SKM-1 treated with dmso at 0.1 percent for 144 hours (cell line): Measurements from ENCODE around the gene ST8SIA6.

Experiments
- DNase-seq: peaks from one replicate; lab custom pipeline; 2025; ENCODE audit not compliant: unreplicated experiment; lab: John Stamatoyannopoulos, UW

ST8SIA6 gene

DNA sequence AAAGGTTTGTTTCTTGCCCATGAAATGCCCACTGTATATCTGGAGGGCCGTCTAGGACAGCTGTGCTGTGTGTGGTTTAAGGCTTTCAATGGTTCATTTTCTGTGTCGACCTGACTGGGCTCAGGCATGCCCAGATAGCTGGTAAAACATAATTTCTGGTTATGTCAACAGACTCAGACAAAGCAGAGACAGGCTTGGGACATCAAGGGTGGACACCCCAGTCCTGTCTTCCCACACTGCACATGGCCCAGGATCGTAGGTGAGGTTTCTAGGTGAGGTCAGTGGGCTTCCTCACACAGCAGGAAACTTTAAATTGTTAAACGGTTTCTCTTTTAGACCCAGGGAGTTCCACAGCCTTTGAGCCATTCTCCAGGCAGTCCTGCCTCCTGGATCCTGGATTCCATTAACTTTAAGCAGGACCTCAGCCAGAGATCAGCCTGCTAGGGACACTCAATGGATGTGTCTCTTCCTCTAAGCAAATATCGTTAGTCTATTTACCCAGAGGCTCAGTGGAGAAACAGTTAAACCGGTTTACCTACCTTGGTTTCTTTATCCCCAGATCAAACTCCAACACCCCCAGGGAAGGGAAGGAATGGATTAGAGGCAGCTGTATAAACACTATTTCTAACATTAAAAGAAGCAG is 66.4 kb downstream of the ST8SIA6 start:
- no peak for DNase-seq

DNA sequence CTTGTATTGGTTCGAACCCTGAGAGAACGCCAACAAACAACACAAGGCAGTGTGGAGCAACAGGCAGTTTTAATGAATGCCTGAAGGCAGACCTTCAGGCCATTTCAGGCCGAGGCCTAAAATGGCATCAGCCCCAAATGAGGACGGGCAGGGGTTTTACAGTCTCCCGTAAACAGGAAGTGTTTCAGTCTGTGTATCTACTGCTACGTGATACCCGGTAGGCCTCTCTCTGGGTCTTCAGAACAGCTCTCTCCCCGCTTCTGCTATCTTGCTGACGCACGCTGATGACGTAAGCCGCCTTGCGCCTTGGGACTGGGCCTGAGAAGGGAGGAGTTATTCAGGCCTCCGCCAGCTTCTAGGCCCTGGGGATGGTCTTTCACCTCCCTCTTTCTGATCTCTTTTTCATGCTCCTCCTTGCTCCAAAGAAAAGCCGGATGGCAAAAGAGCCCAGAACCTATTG is 67.7 kb downstream of the ST8SIA6 start:
- no peak for DNase-seq

DNA sequence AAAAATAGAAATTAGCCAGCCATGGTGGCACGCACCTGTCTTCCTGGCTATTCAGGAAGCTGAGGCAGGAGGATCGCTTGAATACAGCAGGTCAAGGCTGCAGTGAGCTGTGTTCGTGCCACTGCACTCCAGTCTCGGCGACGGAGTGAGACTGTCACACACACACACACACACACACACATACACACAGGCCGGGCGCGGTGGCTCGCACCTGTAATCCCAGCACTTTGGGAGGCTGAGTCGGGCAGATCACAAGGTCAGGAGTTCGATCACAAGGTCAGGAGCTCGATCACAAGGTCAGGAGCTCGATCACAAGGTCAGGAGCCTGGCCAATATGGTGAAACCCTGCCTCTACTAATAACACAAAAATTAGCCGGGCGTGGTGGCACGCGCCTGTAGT is 68.4 kb downstream of the ST8SIA6 start:
- DNase-seq: no peak

DNA sequence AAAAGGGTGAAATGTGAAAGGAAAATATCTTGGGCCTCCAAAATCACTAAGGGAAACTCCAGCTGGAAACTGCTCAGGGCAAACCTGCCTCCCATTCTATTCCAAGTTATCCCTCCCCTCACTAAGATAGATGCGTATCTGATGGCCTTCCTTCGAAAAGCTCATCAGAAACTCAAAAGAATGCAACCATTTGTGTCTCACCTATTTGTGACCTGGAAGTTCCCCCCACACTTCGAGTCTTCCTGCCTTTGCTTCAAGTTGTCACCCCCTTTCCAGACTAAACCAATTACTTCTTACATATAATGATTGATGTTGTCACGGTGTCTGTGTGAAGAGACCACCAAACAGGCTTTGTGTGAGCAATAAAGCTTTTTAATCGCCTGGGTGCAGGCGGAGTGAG is 69.3 kb downstream of the ST8SIA6 start:
- no peak for DNase-seq

DNA sequence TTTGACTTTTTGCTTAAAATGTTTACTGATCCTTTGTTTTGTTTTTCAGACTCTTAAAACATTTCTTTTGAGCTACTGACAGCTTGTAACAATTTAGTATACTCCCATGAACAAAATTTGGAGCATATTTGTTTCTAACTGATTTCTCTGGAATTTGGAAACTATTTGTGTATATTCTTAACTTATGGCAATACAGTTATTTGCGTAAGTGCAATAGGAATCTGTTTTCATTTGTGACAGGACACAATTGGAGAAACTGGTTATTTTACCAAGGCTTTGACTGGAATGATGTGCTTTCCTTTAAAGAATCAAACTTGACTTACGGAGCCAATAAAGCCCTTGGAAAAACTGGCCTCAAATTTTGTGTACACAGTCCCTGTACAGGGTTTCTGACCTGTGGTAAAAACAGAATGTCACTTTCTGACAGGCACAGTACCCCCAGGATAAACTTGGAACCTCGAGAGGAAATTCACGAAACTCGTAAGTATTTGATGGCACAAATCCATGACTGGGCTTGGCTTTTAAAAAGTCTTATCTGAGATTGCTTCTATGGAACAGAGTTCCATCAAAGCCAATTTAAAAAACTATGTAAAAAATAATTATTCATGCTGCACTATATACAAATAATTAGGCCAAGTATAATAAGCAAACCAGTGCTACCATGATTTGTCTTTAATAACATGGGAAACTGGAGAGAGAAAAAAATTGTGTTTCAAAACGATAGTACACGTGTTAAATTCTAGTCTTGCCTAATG is 70.4 kb downstream of the ST8SIA6 start:
- no peak for DNase-seq

DNA sequence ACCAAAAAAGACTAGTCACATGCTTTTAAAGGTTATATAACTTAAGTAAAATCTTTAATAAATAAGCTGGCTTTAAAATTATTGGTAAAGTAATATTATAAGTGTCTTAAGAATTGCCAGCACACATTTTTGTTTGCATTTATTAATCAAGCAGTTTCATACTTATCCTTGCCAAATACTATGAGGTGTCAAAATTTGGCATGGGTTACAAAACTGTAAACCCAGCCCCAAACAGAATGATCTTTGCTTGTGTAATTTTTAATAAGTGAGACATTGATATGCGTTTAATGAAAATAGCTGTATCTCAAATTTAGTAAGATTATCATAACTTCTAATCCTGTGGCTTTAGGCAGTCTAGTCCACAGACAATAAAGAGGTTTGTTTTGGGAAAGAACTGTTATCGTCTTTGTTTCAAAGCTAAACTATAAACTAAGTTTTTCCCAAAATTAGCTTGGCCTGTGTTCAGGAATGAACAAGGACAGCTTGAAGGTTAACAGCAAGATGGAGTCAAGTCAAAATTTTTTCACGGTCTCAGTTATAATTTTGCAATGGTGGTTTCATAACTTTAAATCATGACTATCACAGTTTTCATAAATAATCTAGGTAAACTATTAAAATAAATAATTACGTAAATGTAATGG is 72.8 kb downstream of the ST8SIA6 start:
- no peak for DNase-seq

DNA sequence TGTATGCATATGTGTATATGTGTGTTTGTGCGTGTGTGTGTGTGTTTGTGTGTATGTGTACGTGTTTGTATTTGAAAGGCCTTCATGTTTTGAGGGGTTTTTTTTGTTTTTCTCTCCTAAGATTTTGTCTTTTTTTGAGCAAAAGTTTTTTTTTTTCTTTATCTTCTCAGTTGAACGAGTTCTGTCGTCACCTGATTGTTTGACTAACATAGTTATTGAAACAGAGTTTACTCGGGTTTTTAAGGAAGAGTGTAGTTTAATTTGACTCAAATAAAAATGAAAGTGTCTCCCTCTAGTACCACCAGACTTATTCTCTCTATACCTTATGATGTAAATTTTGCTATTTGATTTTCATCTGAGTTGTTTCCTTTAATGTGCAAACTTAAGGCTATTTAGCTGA is 73.5 kb downstream of the ST8SIA6 start:
- no peak for DNase-seq

DNA sequence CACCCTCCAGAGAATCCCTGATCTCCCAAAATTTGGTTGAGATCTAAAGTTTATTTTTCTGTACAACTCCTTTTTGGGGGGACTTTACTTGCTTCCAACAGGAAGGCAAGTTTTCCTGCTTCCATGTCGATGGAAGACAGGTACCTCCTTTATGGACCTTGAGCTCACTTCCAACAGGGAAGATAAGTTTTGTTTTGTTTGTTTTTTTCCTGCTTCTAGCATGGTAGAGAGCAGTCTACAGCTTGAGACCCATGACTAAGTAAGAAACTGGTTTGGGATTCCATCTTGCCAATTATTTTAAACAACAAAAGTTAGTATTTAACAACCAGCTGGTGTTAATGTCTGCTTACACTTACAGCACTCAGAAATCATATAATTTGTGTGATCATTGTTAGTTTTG is 74.4 kb downstream of the ST8SIA6 start:
- no peak for DNase-seq

DNA sequence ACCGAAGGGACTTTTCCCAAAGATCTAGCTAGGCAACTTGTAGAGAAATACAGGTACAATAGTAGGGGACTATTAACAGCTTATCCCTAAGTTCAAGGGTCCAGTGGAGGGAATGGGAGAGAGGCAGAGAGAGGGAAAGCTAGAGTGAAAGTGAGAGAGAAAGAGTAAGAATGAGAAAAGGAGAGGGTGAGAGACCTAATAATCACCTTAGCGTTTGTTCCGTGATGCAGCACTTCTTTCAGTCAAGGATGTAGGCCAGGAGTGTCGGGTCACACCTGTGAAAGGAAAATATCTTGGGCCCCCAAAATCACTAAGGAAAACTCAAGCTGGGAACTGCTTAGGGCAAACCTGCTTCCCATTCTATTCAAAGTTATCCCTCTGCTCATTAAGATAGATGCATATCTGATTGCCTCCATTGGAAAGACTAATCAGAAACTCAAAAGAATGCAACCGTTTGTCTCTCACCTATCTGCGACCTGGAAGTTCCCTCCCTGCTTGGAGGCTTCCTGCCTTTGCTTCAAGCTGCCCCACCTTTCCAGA is 75.2 kb downstream of the ST8SIA6 start:
- no peak for DNase-seq

DNA sequence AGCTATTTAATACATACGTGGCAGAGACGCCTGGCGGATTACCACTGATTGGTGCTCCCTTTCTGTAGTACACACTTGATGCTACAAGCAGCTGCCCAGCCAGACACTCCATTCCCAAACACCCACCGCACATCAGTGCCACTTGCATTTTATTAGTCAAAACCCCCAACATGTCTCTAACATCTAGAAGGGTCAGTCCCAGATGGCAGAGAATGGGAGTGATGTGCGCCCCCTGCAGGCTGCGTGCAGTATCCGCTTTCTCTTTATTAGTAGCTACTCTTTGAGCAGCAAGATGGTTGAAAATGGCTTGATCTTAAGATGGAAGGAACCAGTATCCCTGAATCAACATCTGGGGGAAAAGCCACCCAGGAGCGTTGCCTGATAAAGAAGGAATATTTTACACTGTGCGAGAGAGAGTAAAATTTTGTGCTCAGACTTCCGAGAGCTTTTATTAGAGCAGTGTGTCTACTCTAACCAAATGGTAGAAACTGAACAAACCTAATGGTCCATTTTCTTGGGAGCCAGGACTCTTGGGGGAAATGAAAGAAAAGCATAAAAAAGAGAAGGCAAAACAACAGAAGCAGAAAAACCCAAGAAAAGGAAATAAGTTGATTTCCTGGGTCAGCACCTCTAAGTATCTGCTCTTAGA is 78.3 kb downstream of the ST8SIA6 start:
- no peak for DNase-seq

DNA sequence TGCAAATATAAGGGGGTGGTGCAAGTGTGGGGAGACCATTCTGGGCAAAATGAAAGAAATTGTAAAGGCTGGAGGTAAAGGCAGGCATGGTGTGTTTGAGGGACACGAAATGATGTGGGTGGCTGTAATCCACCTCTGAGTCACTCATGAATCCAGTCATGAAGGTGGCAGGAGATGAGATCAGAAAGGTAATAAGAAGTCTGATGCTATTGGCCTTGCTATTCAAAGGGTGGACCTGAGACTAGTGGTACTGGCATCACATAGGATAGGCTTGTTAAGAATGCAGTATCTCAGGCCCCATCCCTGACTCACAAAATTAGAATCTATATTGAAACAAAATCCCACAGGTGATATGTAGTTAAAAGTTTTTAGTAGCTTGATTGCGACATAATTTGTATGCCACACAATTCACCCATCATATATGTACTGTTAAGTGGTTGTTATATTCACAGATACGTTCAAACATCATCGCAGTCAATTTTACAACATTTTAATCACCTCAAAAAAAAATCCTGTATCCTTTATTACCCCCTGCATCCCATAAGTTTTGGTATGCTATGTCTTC is 85.6 kb downstream of the ST8SIA6 start:
- no peak for DNase-seq

DNA sequence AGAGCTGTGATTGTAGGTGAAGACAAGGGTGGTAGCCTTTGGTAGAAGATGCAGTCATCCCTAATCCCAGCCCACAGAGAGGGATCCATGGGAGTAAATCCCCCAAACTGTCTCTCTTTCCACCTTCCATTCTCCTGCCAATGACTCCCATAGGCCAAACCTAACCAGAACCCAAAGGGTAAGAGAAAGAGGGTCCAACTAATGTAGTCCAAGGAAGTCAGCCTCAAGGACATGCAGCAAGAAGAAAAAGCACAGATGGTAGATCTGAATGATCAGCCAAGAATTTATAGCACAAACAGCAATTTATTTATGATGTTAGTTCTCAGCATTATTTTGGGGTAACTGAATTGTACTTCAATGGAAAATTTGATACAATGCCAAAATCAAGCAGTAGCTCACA is 87.7 kb downstream of the ST8SIA6 start:
- DNase-seq: no peak

DNA sequence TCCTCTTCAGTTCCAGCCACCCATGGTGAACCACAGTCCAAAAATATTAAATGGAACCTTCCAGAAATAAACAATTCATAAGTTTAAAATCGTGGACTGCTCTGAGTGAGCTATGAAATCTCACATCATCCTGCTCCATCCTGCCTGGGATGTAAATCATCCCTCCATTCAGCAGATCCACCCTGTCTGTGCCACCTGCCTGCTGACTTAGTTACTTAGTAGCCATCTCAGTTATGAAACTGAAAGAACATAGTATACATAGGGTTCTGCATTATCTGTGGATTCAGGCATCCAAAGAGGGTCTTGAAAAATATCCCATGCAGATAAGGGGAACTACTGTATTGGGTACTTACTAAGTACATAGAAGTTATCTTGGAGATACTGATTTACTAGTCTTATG is 89.0 kb downstream of the ST8SIA6 start:
- no peak for DNase-seq

DNA sequence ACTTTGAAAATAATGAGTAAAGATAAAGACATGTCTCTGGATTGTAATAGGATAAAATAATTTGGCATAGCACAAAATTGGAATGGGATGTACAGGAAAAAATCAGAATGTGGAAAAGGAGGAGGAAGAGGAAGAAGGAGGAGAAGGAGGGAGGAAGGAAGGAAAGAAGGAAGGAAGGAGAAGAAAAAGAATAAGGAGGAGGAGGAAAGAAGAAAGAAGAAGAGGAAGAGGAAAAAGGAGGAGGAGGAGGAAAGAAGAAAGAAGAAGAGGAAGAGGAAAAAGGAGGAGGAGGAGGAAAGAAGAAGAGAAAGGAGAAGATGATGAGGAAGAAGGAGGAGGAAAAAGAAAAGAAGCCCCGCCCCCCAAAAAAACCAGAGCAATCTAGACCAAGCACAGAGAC is 95.9 kb downstream of the ST8SIA6 start:
- no peak for DNase-seq

DNA sequence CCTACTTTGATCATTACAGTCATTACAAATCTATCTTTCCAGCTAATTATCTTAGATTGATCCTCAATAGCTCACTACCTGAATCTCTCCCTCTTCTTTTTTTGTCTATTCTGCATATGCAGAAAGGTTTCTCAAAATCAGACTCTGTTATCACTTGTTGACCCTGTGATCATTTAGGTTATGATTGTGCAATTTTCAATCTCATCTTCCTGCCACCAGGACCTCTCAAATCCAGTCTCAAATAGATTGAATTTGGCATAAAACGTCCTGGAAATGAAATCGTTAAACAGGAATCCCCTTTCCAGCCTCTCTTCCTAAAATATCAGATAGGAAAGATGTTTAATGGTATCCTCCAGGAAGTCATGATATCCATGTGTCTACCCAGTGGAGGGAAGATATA is 96.6 kb downstream of the ST8SIA6 start:
- no peak for DNase-seq

DNA sequence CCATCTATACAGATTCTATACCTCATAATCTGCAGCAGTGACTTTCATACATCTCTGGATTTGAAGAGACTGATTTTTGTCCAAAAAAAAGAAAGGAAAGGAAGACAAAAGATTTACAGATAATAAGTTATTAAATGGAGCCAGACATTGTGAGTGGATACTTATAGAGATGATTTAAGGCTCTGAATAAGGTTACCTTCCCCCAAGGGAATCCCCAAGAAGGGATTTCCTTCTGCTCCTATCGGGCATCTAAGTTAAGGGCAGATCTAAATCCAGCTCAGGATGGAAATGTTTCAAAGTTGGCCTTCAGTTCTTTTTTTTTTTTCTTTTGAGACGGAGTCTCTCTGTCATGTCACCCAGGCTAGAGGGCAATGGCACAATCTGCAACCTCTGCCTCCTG is 97.6 kb downstream of the ST8SIA6 start:
- DNase-seq: no peak

DNA sequence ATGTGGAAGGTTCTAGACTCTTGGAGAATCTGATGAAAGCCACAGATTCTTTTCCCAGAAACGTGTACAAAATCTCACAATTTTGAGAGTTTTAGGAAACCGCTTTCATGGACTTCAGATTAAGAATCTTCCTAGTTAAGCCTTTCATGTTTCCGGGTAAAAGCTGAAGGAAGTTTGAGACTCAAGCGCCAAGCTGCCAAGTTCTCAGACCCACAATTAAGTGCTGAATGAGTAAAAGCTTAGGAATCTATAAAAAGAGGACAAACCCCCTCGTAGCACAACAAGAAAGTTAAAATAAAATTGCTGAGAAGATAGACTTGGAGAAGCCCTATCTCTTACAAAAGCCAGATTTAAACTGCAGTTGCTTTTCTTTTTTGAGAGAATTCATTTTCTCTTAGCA is 99.6 kb downstream of the ST8SIA6 start:
- no peak for DNase-seq

DNA sequence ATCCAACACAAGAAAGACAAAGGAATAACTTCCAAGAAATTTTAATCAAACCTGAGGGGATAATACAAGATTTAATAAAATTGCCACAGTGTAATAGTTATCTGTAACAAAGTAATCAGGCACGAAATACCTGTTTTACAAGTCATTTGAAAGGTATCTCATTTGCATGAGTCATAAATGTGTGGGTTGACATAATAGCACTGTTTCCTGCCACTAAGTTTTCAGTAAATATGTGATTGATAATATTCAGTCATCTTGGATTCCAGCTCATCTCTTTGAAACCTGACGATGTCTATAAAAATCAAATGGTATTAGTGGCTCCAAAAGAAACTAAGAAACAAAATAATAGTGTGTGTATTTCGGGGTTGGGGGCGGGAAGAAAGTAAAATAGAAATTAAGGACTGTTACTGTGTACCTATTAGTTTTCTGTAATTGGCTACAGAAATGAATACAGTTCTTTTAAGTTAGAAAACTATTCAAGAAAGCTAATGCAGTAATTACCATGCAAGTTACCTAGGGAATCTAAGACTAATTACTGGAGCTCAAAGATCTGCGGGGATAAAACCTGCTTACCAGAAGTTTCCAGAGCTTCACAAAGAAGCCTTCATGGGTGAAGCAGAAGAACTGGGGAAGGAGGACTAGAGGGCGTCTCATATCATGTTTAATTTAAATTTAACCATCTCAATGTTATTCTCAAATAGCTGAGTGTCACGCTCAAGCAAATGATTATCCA is 100.7 kb downstream of the ST8SIA6 start:
- no peak for DNase-seq

DNA sequence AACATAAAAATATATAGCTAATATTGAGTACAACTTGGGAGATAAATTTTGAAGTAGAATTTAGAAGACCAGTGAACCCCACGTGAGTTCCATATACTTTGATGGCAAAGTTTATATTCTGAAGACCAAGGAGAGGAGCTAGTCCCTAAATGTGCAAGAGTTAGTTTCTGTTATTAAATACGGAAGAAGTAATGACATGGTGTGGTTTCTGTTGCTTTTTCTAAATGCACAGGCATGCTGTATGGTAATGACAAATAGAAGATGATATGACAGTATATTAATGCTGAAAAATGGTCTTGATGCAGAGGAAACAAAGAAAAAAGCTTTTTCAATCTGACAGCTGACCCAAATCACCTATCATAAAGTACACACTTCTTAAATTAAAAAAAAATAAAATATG is 101.8 kb downstream of the ST8SIA6 start:
- DNase-seq: no peak

DNA sequence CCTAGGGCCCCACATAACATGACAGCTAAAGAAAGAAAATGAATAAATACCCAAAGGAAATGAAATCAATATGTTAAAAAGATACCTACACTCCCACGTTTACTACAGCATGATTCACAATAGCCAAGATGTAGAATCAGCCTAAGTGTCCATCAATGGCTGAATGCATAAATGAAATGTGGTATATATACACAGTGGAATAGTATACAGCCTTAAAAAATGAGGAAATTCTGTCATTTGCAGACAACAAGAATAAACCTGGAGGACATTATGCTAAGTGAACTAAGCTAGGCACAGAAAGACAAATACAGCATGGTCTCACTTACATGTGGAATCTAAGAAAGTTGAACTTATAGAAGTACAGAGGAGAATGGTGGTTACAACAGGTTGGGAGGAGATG is 102.9 kb downstream of the ST8SIA6 start:
- DNase-seq: no peak

DNA sequence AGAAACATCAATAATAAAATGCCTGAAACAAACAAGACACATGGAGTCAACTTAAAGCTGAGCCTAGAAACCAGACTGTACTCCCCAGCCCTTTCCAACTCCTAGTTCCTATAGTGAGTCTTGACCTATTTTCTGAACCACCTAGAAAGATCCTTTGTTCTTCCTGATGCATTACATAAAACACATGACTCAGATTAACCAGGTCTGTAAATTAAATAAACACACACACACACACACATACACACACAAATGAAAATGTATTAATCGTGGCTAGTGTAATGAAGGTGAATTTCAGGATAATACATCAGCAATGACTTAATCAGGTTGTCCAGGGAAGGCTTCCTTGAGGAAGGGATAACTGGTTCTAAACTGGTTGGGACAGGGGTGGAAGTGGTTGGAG is 104.7 kb downstream of the ST8SIA6 start:
- no peak for DNase-seq
